ENCODE results near the gene LTBP2.
"Not testable (repeated sequence)": the region's sequence is repeated elsewhere in the genome, so short reads cannot be mapped to it uniquely, and the experiment has no call there.

LTBP2 gene

DNA sequence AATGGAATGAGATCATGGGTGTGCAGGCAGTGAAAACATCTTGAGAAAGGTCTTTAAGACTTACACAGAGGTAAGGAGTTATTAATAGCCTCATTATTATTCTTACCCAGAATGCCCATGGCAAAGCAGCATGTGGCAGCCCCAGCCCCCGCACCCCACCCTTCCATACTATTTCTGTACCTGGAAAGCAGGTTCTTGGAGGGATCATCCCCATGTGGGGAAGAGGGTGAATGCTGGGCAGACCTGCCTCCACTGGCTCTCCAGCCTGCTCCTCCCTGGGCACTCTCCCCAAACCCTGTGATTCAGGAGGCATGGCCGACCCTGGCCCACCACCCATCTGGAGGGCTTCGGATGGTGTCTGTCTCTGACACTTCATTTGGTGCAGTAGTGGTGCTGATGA, 147.3 kb downstream of the LTBP2 start:
- no peak overlapping the region for H3K27ac Mint-ChIP-seq
- H3K4me1 Mint-ChIP-seq: no peaks in the 10 kb centered on the region
- no peaks in the 10 kb centered on the region for H3K9me3 Mint-ChIP-seq
- H3K36me3 Mint-ChIP-seq: no peaks in the 10 kb centered on the region
- H3K4me3 Mint-ChIP-seq: no peak overlapping the region
- CTCF ChIA-PET: no interaction called here
- no peak for DNase-seq
- peaks cover 23% of the 10 kb centered on the region for H3K27me3 Mint-ChIP-seq

DNA sequence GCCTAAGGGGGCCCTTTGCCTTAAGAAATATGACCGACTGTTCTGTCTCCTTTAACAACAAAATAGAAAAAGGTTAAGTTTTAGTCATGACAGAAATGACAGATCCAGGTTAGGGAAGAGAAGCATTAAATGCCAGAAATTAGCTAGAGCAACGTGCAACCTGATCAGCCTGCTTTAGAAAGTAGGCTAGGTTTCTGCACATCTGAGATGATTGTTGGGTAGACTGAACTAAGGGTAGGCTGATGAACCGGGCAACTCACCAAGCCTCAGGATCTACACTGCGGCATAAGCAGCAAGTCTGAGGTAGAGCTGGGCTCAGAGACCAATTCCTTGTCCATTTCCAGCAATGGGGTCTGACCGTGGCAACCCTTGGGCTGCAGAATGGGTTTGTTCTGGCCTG, 148.3 kb downstream of the LTBP2 start:
- H3K4me3 Mint-ChIP-seq: no peak overlapping the region
- no peak overlapping the region for H3K27ac Mint-ChIP-seq
- CTCF ChIA-PET: interaction anchor here (0.6 kb wide), 1 partner anchor 21 kb away, joined by 3 read pairs; no protein-coding TSS in a partner anchor
- no peak for DNase-seq
- H3K4me1 Mint-ChIP-seq: no peaks in the 10 kb centered on the region
- H3K36me3 Mint-ChIP-seq: no peaks in the 10 kb centered on the region
- H3K9me3 Mint-ChIP-seq: no peaks in the 10 kb centered on the region
- H3K27me3 Mint-ChIP-seq: peaks cover 31% of the 10 kb centered on the region

DNA sequence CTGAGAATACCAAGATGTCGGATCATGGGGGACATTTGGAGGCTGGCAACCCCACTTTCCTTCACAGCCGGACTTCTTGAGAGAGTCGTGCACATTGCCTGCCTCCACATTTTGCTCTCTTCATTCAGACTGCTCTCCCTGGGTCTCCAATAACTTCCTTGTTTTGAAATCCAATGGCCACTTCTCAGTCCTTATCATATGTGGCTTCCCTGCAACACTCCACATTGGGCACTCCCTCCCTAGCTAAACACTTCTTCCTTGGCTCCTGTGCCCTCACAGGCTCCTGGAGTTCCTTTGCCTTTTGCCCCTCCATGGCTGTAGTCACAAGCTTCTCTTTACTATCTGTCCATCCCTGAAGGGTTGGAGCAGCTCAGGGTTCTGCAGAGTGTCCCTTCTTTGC, 149.0 kb downstream of the LTBP2 start:
- no peak overlapping the region for H3K4me3 Mint-ChIP-seq

DNA sequence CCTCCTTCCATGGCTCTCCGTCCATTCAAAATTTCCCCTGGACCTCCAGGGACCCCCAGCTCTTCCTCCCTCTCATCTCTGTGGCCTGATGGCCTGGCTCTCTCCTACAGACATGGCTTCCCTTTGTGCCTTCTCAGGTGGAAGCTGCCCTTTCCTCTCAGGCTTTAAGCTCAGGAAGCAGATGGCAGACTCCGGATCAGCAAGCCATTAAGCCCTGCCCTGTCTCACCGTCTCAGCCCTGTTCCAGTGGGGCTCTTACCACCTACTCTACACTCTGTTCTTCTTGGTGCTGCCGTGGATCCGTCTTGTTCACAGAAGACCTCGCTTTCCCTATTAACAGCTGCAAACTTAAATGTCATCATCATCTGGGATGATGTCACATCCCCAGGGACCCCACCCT, 152.1 kb downstream of the LTBP2 start:
- Mint-ChIP-seq H3K9me3 (no peaks in the 10 kb centered on the region), H3K4me1 (no peaks in the 10 kb centered on the region), H3K36me3 (no peaks in the 10 kb centered on the region), H3K27me3 (peaks cover 44% of the 10 kb centered on the region), H3K27ac (no peak overlapping the region), H3K4me3 (no peak overlapping the region)
- CTCF ChIA-PET: interaction anchor here (1.4 to 1.7 kb wide), 3 partner anchors 12 to 77 kb away, joined by 3 to 5 read pairs (median 3); no protein-coding TSS in a partner anchor
- DNase-seq: no peak

More for the DNA sequence above, 149.0 kb downstream of the LTBP2 start:
- H3K9me3 Mint-ChIP-seq: no peaks in the 10 kb centered on the region
- no peak for DNase-seq
- H3K36me3 Mint-ChIP-seq: no peaks in the 10 kb centered on the region
- CTCF ChIA-PET: no interaction called here
- no peak overlapping the region for H3K27ac Mint-ChIP-seq
- H3K4me1 Mint-ChIP-seq: no peaks in the 10 kb centered on the region
- peaks cover 28% of the 10 kb centered on the region for H3K27me3 Mint-ChIP-seq

DNA sequence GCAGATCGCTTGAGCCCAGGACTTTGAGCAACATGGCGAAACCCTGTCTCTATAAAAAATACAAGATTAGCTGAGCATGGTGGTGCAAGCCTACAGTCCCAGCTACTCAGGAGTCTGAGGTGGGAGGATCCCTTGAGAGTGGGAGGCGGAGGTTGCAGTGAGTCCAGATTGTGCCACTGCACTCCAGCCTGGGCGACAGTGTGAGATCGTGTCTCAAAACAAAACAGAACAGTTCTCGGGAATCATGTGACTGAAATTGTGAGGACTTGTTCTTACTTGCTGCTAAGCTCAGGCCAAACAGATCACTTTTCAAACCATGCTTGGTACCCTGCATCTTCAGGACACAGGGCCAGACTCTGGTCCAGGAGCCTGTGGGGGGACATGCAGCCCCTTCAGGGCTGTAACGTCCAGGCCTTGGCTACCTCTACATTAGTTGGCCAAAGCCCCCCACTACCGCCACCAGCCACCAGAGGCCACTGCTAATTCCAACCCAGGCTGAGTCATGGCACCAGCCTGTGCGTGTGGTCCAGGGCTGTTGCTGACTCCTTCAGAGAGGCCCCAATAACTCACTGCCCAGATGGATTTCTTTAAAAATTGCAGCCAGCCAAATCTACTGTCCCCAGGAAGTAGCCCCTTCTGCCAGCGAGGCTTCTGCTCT, 152.6 kb downstream of the LTBP2 start:
- H3K4me1 Mint-ChIP-seq: no peaks in the 10 kb centered on the region
- no peaks in the 10 kb centered on the region for H3K9me3 Mint-ChIP-seq
- H3K27ac Mint-ChIP-seq: no peak overlapping the region
- no peaks in the 10 kb centered on the region for H3K36me3 Mint-ChIP-seq
- H3K27me3 Mint-ChIP-seq: peaks cover 50% of the 10 kb centered on the region
- DNase-seq: peak; percentile 37
- CTCF ChIA-PET: interaction anchor here (1.4 kb wide), 1 partner anchor 11 kb away, joined by 3 read pairs; no protein-coding TSS in a partner anchor
- no peak overlapping the region for H3K4me3 Mint-ChIP-seq

DNA sequence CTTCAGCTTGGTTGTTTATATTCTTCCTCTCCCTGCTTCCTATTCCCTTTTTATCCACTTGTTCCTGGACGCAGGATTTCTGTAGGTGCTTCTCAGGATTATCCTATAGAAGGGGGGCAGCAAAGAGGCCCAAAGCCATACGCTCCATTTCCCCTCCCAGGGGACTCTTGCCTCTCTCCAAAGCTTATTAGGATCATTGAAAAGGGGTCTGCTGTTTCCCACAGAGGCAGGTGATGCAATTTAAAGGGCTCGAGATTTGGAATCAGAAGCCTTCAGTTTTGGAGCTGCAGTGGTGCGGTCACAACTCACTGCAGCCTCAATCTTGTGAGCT, 154.5 kb downstream of the LTBP2 start:
- peaks cover 56% of the 10 kb centered on the region for H3K27me3 Mint-ChIP-seq
- no peaks in the 10 kb centered on the region for H3K36me3 Mint-ChIP-seq
- H3K4me3 Mint-ChIP-seq: no peak overlapping the region
- DNase-seq: no peak
- H3K9me3 Mint-ChIP-seq: no peaks in the 10 kb centered on the region
- no peak overlapping the region for H3K27ac Mint-ChIP-seq
- no peaks in the 10 kb centered on the region for H3K4me1 Mint-ChIP-seq
- CTCF ChIA-PET: no interaction called here

DNA sequence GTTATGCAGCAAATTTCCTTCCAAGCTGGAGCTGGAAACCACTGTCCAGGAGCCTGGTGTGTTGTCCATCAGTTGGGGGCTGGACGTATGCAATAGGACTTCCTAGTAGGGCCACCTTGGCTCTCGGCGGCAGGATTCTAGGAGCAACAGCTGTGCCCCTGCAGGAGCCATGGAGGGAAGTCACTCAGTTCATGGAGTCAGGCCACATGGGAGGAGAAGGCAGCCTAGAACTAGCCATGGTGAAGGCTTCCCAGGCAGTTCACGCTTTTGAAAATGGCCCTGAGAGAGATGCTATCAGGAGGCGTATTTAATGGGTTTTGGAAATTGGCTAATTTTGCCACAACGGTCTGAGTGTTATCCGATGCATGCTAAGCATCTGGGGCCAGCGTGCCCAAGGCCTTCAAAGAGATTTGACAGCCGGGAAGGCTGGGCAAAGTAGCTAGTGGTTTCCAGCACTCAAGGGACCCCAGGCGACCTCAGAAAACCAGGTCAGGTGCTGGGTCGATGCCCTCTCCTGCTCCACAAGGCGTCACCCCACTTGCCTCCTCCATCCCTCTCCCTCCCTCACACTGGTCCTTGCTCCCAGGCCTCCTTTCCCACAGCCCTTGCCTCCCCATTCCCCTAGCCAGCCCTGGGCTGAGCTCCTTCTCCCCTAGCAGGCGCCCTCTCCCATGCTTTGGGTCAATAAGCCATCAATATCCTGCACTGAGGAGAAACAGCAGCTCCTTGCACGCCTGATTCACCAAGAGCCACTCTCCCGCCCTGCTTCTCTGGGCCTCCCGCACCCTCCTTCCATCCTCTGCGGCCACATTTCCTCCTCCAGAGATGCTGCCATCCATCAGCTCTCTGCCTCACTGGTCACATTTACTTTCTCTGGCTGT, 155.1 kb downstream of the LTBP2 start:
- no peaks in the 10 kb centered on the region for H3K4me1 Mint-ChIP-seq
- no peak overlapping the region for H3K4me3 Mint-ChIP-seq
- no peak for DNase-seq
- H3K36me3 Mint-ChIP-seq: no peaks in the 10 kb centered on the region
- CTCF ChIA-PET: no interaction called here
- H3K27ac Mint-ChIP-seq: no peak overlapping the region
- no peaks in the 10 kb centered on the region for H3K9me3 Mint-ChIP-seq
- H3K27me3 Mint-ChIP-seq: peaks cover 56% of the 10 kb centered on the region

DNA sequence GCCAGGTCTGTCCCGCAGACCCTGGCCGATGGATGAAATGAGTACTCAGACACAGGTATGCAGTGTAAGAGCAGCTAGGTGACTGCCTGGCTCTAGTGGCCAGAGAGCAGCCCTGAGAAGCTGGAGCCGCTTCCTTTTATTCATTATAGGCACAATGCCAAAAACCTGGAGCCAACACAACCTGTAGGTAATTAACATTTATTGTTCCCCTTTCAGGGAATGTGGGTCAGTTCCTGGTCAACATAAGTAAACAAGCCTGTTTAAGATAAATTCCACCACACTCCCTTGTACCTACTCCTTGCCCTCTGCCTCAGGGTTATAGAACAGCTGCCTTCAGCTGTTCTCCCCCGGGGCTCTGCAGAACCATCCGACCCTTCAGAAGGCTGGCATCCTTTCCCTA, 157.6 kb downstream of the LTBP2 start:
- DNase-seq, CTCF ChIA-PET, H3K4me3 Mint-ChIP-seq, H3K4me1 Mint-ChIP-seq, H3K27ac Mint-ChIP-seq, H3K9me3 Mint-ChIP-seq, H3K36me3 Mint-ChIP-seq: not testable (repeated sequence)
- peaks cover 40% of the 10 kb centered on the region for H3K27me3 Mint-ChIP-seq

All from activated naive CD4-positive, alpha-beta T cell treated with anti-CD3 and anti-CD28 coated beads, Interleukin-2, amount 10 ng/mL, durations not matched to agents 7 days and 5 days (primary cell).